GM12865 (cell line): ENCODE measurements around the gene PDPK1.
"Not testable (repeated sequence)": the region's sequence is repeated elsewhere in the genome, so short reads cannot be mapped to it uniquely, and the experiment has no call there.

Experiments
- DNase-seq: peaks from one replicate; pipeline ENCODE4 v3.0.0; 2010; ENCODE audit warnings: low read depth
- H3K4me3 ChIP-seq: 2 replicates; pipeline ENCODE4 v1.5.1; 2011; ENCODE audit warnings: mild to moderate bottlenecking, low read depth, low read length, control low read depth
- CTCF ChIP-seq: IDR thresholded peaks from 2 replicates; pipeline ENCODE4 v1.5.1; 2011; ENCODE audit warnings: low read length, control low read depth, low read depth, inconsistent platforms; ENCODE audit not compliant: insufficient read depth; ENCODE audit errors: missing control alignments

PDPK1 gene

GRCh38 chr16:2580818-2581217 lies 43.0 kb downstream of the PDPK1 start:
- not testable (repeated sequence) for DNase-seq

GRCh38 chr16:2584729-2585650 lies 47.2 kb downstream of the PDPK1 start:
- no peak for TF ChIP-seq CTCF
- H3K4me3 ChIP-seq: no peak overlapping the region
- no peak for DNase-seq

More at GRCh38 chr16:2580818-2581217, 43.0 kb downstream of the PDPK1 start:
- H3K4me3 ChIP-seq: not testable (repeated sequence)

GRCh38 chr16:2585651-2586081 lies 47.8 kb downstream of the PDPK1 start:
- TF ChIP-seq CTCF: no peak
- H3K4me3 ChIP-seq: no peak overlapping the region
- DNase-seq: no peak

- peak; percentile 12 for TF ChIP-seq CTCF
- DNase-seq: no peak
- no peak overlapping the region for H3K4me3 ChIP-seq
These were observed 48.4 kb downstream of the PDPK1 start for GRCh38 chr16:2586241-2586640.

- DNase-seq: no peak
- H3K4me3 ChIP-seq: no peak overlapping the region
- no peak for TF ChIP-seq CTCF
These were observed 49.2 kb downstream of the PDPK1 start for GRCh38 chr16:2586901-2587480.

GRCh38 chr16:2587891-2588565 lies 50.2 kb downstream of the PDPK1 start:
- no peak for TF ChIP-seq CTCF
- no peak overlapping the region for H3K4me3 ChIP-seq
- no peak for DNase-seq
